ENCODE data around the gene ENDOV.

DNA sequence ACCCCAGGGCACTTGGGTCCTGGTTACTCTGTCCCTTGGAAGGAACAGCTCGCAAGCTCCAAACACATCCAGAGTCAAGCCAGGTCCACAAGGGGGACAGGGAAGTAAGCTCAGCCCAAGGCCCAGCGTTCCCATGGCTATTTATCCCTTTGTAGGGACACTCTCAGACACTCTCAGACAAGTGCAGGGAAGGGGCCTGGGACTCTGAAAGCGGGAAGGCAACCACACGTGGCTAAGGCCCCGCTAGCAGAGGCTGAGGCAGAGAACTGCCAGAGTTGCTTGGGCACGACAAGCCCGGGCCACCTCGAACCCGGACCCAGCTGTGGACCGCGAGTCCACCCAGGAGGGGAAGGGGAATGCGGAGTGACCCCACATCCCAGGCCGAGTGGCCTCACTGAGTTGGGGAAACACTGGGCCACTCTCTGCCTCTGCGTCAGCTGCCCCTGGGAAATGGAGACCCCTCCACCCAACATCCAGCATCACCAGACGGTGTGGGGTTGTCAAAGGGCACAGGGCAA lies 51.3 kb downstream of the ENDOV start:
- TF ChIP-seq ZNF629 (CRISPR knock-in tag; conservative IDR thresholded peaks at IDR 0.05) (no peak), ZNF337 (CRISPR knock-in tag; IDR thresholded peaks at IDR 0.05; ENCODE audit: borderline replicate concordance, low read depth) (no peak), FOXA3 (CRISPR knock-in tag; IDR thresholded peaks at IDR 0.05) (no peak), ARNT (IDR thresholded peaks at IDR 0.05) (no peak)
